HCT116 (cell line): Measurements from ENCODE around the gene ZNF624. TPM values are rescaled to one million over a fixed set of nuclear protein-coding genes. Genes with fewer than 3 reads are reported as not detected.

Experiments
- ATAC-seq: fragments of 200-7000 bp; cut with Tn5 transposase; 2 replicates; pipeline ENCODE4 v1.9.1; 2020; ENCODE audit warnings: mild to moderate bottlenecking, moderate library complexity
- BruUV-seq: library from RNA; stranded (reverse); fragments of 400-500 nt; replicated peaks from 2 replicates; lab custom pipeline; 2021; lab: Mats Ljungman, UMichigan
- CTCF ChIA-PET: fragments of 300-600 bp; sonication (Branson Sonifier 250); formaldehyde crosslinking; loops from one replicate; lab custom pipeline; 2021; ENCODE audit warnings: antibody characterized with exemption; lab: Charles Lee
- POLR2A ChIA-PET: fragments of 300-600, 350-600 bp; sonication (Branson Sonifier 250); formaldehyde crosslinking; loops from one replicate; lab custom pipeline; 2021; ENCODE audit warnings: antibody characterized with exemption; lab: Charles Lee
- RAD21 ChIA-PET, 2 experiments: fragments of 300-600 bp; sonication (Branson Sonifier 250); formaldehyde crosslinking; loops; one replicate each; lab custom pipeline; 2023; ENCODE audit warnings: low total read pairs in 2 of 2; ENCODE audit not compliant: uncharacterized antibody in 2 of 2, unreplicated experiment in 2 of 2, low non-redundant PET in 1 of 2; lab: Charles Lee
- DNase-seq: peaks from one replicate; pipeline ENCODE4 v3.0.0-alpha.2; 2010; ENCODE audit warnings: low read depth, low spot score
- H2AFZ ChIP-seq: fragments of 200-600 bp; shearing (Covaris generic), sonication (generic); 2 replicates; pipeline ENCODE4 v1.6.1; 2017; ENCODE audit warnings: low read depth, mixed run types, mixed read lengths, antibody characterized with exemption, low read length; ENCODE audit not compliant: poor library complexity, severe bottlenecking
- H3K27ac ChIP-seq: 2 replicates; pipeline ENCODE4 v1.5.1; 2012; ENCODE audit warnings: low read depth, low read length
- H3K27me3 ChIP-seq: fragments of 200-600 bp; sonication (generic); 2 replicates; pipeline ENCODE4 v1.6.1; 2016; ENCODE audit warnings: mixed run types, low read length, mixed read lengths; ENCODE audit not compliant: insufficient read depth
- H3K36me3 ChIP-seq, 2 experiments: fragments of 200-500 bp in 1 of 2; fragments of 200-600 bp in 1 of 2; sonication (Bioruptor generic) in 1 of 2; sonication (generic) in 1 of 2; 2 replicates each; pipeline versions ENCODE4 v1.5.1 to v1.6.1; 2014 to 2016; ENCODE audit warnings: low read length in 2 of 2, inconsistent platforms in 1 of 2, mixed read lengths in 1 of 2, mixed run types in 1 of 2; ENCODE audit not compliant: insufficient read depth in 2 of 2, control insufficient read depth in 1 of 2
- H3K4me1 ChIP-seq, 2 experiments: fragments of 200-600 bp in 1 of 2; sonication (generic) in 1 of 2; 2 replicates each; pipeline versions ENCODE4 v1.5.1 to v1.6.1; 2012 to 2017; ENCODE audit warnings: low read length in 2 of 2, inconsistent platforms in 1 of 2, mild to moderate bottlenecking in 1 of 2, mixed read lengths in 1 of 2, mixed run types in 1 of 2, moderate library complexity in 1 of 2; ENCODE audit not compliant: insufficient read depth in 2 of 2, control insufficient read depth in 1 of 2
- H3K4me2 ChIP-seq: fragments of 200-600 bp; sonication (generic); 2 replicates; pipeline ENCODE4 v1.6.1; 2017; ENCODE audit warnings: mixed run types, low read length, mixed read lengths
- H3K4me3 ChIP-seq, 2 experiments: fragments of 200-600 bp in 1 of 2; sonication (generic) in 1 of 2; replicated peaks in 1 of 2; 2 replicates each; pipeline ENCODE4 v1.5.1; 2011 to 2016; ENCODE audit warnings: low read length in 2 of 2, control low read depth in 1 of 2, low read depth in 1 of 2, mild to moderate bottlenecking in 1 of 2, mixed read lengths in 1 of 2, mixed run types in 1 of 2
- H3K79me2 ChIP-seq: fragments of 200-600 bp; sonication (generic); 2 replicates; pipeline ENCODE4 v1.6.1; 2017; ENCODE audit warnings: mild to moderate bottlenecking, mixed run types, low read length, moderate library complexity, mixed read lengths; ENCODE audit not compliant: insufficient read depth
- H3K9ac ChIP-seq: fragments of 200-600 bp; sonication (generic); 2 replicates; pipeline ENCODE4 v1.6.1; 2016; ENCODE audit warnings: low read length, mixed read lengths
- H3K9me2 ChIP-seq: fragments of 200-600 bp; sonication (generic), shearing (Covaris generic); 2 replicates; pipeline ENCODE4 v1.6.1; 2017; ENCODE audit warnings: mixed run types, mild to moderate bottlenecking, moderate library complexity; ENCODE audit not compliant: insufficient read depth
- H3K9me3 ChIP-seq, 2 experiments: fragments of 200-500 bp in 1 of 2; fragments of 200-600 bp in 1 of 2; sonication (Bioruptor generic) in 1 of 2; sonication (generic) in 1 of 2; 2 replicates each; pipeline ENCODE4 v1.6.1; 2014 to 2017; ENCODE audit warnings: low read length in 2 of 2, mixed read lengths in 2 of 2, inconsistent platforms in 1 of 2, low read depth in 1 of 2, mild to moderate bottlenecking in 1 of 2, mixed run types in 1 of 2, moderate library complexity in 1 of 2; ENCODE audit not compliant: control insufficient read depth in 1 of 2, insufficient read depth in 1 of 2
- H4K20me1 ChIP-seq: fragments of 200-600 bp; sonication (generic), shearing (Covaris generic); 2 replicates; pipeline ENCODE4 v1.6.1; 2017; ENCODE audit warnings: mixed run types, mild to moderate bottlenecking, moderate library complexity; ENCODE audit not compliant: insufficient read depth
- ATF3 ChIP-seq: IDR thresholded peaks from 2 replicates; pipeline ENCODE4 v1.6.1; 2012
- CBX3 ChIP-seq: IDR thresholded peaks from 2 replicates; pipeline ENCODE4 v1.6.1; 2012; ENCODE audit warnings: low read depth
- CEBPB ChIP-seq: IDR thresholded peaks from 2 replicates; pipeline ENCODE4 v1.6.1; 2012; ENCODE audit warnings: low read depth
- EGR1 ChIP-seq: IDR thresholded peaks from 2 replicates; pipeline ENCODE4 v1.6.1; 2012; ENCODE audit warnings: low read depth
- EZH2 ChIP-seq: fragments of 200-600 bp; sonication (generic); IDR thresholded peaks from 2 replicates; pipeline ENCODE4 v1.6.1; 2017; ENCODE audit warnings: antibody characterized with exemption, mixed run types
- EZH2phosphoT487 ChIP-seq: fragments of 200-600 bp; IDR thresholded peaks from 2 replicates; pipeline ENCODE4 v1.6.1; 2018; ENCODE audit warnings: antibody characterized with exemption, borderline replicate concordance
- JUND ChIP-seq: IDR thresholded peaks from 2 replicates; pipeline ENCODE4 v1.6.1; 2012
- POLR2A ChIP-seq: IDR thresholded peaks from 2 replicates; pipeline ENCODE4 v1.7.0; 2011; ENCODE audit warnings: borderline replicate concordance; ENCODE audit not compliant: insufficient read depth, insufficient read length; ENCODE audit errors: extremely low read depth
- POLR2AphosphoS5 ChIP-seq: IDR thresholded peaks from 2 replicates; pipeline ENCODE4 v1.6.1; 2011; ENCODE audit warnings: mild to moderate bottlenecking, low read depth, low read length, moderate library complexity
- RAD21 ChIP-seq: IDR thresholded peaks from 2 replicates; pipeline ENCODE4 v1.6.1; 2012; ENCODE audit warnings: low read depth, mild to moderate bottlenecking
- REST ChIP-seq: IDR thresholded peaks from 2 replicates; pipeline ENCODE4 v1.6.1; 2012; ENCODE audit warnings: low read depth
- SP1 ChIP-seq: IDR thresholded peaks from 2 replicates; pipeline ENCODE4 v1.6.1; 2012; ENCODE audit warnings: low read depth
- SRF ChIP-seq: IDR thresholded peaks from 2 replicates; pipeline ENCODE4 v1.6.1; 2012; ENCODE audit warnings: low read depth
- intact Hi-C: fragments of 100-400 bp; cut with micrococcal nuclease; formaldehyde crosslinking; loops from 2 replicates; pipeline ENCODE4 v1.10.0; 2022
- total RNA-seq: library from RNA; stranded (reverse); gene quantifications from one replicate; pipeline ENCODE4 v1.2.1, GENCODE V29; 2021; ENCODE audit not compliant: unreplicated experiment

The ZNF624 gene
- total RNA-seq, 1 experiment from 2014 or later = 2.9 TPM

- Histone ChIP-seq H3K79me2 (no peaks in the 10 kb centered on the region), H3K4me1 (no peaks in the 10 kb centered on the region), H3K27ac (no peak overlapping the region), H3K9me2 (no peaks in the 10 kb centered on the region), H3K27me3 (no peaks in the 10 kb centered on the region), H3K4me2 (no peak overlapping the region), H3K36me3 (no peaks in the 10 kb centered on the region), H3K4me3 (no peak overlapping the region), H4K20me1 (no peaks in the 10 kb centered on the region), H3K9me3 (peaks cover 5% of the 10 kb centered on the region in 2 experiments; a peak in 1 of 4 replicates), H3K9ac (no peak overlapping the region), H2AFZ (no peak overlapping the region)
- POLR2A ChIA-PET = no interaction called here
- ATAC-seq = no peak
- TF ChIP-seq REST (no peak), JUND (no peak), EZH2 (no peak), EZH2phosphoT487 (no peak)
- CTCF ChIA-PET = no interaction called here
- DNase-seq = no peak
- RAD21 ChIA-PET = no interaction called here
- BruUV-seq = no TSS peak
- intact Hi-C loops = no loop called here
These were observed 54.1 kb downstream of the ZNF624 start for GRCh38 chr17:16599537-16599936.

GRCh38 chr17:16593356-16594102 lies 60.1 kb downstream of the ZNF624 start:
- H3K4me3 ChIP-seq = no peak overlapping the region
- no peak for ATAC-seq
- no peak for TF ChIP-seq CBX3
- TF ChIP-seq EZH2 = no peak
- TF ChIP-seq POLR2A = no peak
- TF ChIP-seq EGR1 = no peak
- TF ChIP-seq REST = no peak
- TF ChIP-seq SRF = no peak
- no peak for TF ChIP-seq POLR2AphosphoS5
- no peak for TF ChIP-seq RAD21
- no peak for TF ChIP-seq EZH2phosphoT487
- no peak for TF ChIP-seq ATF3
- TF ChIP-seq CEBPB = no peak
- no peak for TF ChIP-seq SP1

More at GRCh38 chr17:16593356-16594102, 60.1 kb downstream of the ZNF624 start:
- H2AFZ ChIP-seq = no peak overlapping the region
- no peak overlapping the region for H3K4me2 ChIP-seq
- no peak for DNase-seq
- H3K27me3 ChIP-seq = no peaks in the 10 kb centered on the region
- CTCF ChIA-PET = no interaction called here
- peaks cover 0 to 2% of the 10 kb centered on the region in 2 experiments; a peak in 1 of 4 replicates for H3K4me1 ChIP-seq
- no peaks in the 10 kb centered on the region for H4K20me1 ChIP-seq
- intact Hi-C loops = no loop called here
- no peaks in the 10 kb centered on the region for H3K36me3 ChIP-seq
- no peaks in the 10 kb centered on the region for H3K79me2 ChIP-seq
- no peak overlapping the region for H3K9ac ChIP-seq
- RAD21 ChIA-PET = no interaction called here
- peaks cover 7 to 8% of the 10 kb centered on the region in 2 experiments; a peak in 3 of 4 replicates for H3K9me3 ChIP-seq
- POLR2A ChIA-PET = no interaction called here
- H3K9me2 ChIP-seq = no peaks in the 10 kb centered on the region
- BruUV-seq = no TSS peak
- H3K27ac ChIP-seq = no peak overlapping the region
